ENCODE measurements around the gene TRAF3IP1.
"Not testable (repeated sequence)": the region's sequence is repeated elsewhere in the genome, so short reads cannot be mapped to it uniquely, and the experiment has no call there.

TRAF3IP1 gene

GRCh38 chr2:238427435-238428162 lies 107.3 kb downstream of the TRAF3IP1 start:
- no peak for DNase-seq (ENCODE audit: low spot score)

DNA sequence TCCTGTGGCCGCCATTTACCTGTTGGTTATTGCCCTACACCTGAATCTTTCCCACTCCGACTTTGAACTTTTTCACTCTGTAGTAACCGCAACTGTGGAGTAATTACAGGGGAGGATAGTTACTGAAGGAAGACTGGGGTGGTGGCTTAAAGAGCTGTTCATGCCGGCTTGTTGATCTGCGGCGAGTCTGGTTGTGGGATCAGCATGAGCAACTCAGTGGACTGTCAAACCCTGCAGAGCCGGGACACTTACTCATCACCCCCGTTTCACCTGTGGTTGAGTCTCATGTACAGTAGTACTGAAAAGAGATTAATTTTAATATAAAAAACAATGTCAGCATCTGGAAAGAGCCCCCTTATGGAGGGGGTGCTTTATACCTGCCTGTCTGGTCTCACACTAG lies 108.5 kb downstream of the TRAF3IP1 start:
- DNase-seq (ENCODE audit: low spot score) = no peak

DNA sequence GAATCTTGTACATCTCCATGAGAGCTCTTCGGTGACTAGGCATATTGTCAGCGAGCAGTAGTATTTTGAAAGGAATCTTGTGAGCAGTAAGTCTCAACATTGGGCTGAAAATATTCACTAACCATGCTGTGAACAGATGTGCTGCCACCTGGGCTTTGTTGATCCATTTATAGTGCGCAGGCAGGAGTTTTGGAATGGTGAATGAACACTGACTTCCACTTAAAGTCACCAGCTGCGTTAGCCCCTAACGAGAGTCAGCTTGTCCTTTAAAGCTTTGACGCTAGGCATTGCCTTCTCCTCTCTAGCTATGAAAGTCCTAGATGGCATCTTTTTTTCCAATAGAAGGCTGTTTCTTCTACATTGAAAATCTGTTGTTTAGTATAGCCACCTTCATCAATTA lies 110.5 kb downstream of the TRAF3IP1 start:
- DNase-seq (ENCODE audit: low spot score) = no peak

DNA sequence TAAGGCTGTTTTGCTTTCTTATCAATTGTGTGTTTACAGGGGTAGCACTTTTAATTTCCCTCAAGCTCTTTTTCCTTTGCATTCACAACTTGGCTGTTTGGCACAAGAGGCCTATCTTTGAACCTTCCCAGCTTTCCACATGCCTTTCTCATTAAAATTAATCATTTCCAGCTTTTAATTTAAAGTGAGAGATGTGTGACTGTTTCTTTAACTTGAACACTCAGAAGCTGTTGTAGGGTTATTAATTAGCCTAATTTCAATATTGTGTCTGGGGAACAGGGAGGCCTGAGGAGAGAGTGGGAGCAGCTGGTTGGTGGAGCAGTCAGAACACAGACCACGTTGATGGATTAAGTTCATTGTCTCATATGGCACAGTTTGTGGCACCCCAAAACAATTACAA lies 111.1 kb downstream of the TRAF3IP1 start:
- DNase-seq (ENCODE audit: low spot score) = no peak

GRCh38 chr2:238433300-238433915 lies 113.1 kb downstream of the TRAF3IP1 start:
- no peak for DNase-seq (ENCODE audit: low spot score)

GRCh38 chr2:238433941-238434845 lies 113.9 kb downstream of the TRAF3IP1 start:
- DNase-seq (ENCODE audit: low spot score) = peak; percentile 82

GRCh38 chr2:238434846-238435751 lies 114.8 kb downstream of the TRAF3IP1 start:
- DNase-seq (ENCODE audit: low spot score) = no peak

DNA sequence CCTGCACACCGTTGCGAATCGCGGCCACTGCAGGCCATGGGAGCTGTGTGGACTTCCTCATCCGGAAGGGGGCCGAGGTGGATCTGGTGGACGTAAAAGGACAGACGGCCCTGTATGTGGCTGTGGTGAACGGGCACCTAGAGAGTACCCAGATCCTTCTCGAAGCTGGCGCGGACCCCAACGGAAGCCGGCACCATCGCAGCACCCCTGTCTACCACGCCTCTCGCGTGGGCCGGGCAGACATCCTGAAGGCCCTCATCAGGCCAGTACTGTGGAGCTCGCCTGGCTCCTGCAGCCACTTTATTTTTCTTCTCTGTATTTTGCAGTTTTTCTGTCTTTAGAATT lies 115.4 kb downstream of the TRAF3IP1 start:
- DNase-seq (ENCODE audit: low spot score) = no peak

DNA sequence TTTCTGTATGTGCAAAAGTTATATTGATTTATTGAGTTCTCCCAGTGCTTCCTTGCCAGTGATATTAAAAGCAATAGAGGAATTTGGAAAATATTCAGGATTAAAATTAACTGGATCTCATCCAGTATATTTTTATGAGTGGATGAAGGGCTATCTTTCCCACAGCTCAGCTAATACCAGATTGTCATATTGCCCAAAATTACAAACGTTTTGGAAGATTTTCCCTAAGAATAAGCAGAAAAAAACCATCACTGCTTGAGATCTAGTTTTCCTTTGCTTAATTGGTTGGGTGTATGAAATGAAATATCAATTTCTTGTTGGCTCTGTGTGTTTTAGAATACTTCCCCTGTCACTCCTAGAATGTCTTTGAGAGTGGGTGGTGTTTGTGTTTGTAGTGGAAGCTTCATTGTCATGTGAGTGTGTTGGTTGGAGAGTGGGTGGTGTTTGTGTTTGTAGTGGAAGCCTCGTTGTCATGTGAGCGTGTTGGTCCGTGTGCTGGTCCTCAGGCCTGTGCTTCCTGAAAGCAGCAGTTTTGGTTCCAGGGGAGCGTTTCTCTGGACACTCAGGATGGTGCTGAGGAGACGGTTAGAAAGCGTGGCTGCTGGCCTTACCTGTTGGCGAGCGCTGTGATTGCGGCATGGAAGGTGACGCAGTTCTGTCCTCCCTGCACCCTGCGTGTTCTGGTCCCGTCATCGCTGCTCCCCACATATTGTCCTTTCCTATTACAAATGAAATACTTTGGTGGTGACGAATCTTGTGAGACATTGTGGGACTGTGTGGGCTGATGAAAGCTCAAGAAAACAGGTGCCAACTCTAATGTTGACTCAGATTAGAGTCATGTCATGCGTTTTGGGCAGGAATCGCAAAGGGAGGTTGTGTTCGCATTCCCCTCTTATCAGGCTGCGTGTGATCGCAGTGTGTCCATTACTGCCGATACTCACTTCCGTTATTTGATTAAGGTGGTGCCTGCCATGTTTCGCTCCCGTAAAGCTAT lies 118.8 kb downstream of the TRAF3IP1 start:
- peak; percentile 86 for DNase-seq (ENCODE audit: low spot score)

GRCh38 chr2:238439917-238440316 lies 119.6 kb downstream of the TRAF3IP1 start:
- DNase-seq (ENCODE audit: low spot score) = no peak

DNA sequence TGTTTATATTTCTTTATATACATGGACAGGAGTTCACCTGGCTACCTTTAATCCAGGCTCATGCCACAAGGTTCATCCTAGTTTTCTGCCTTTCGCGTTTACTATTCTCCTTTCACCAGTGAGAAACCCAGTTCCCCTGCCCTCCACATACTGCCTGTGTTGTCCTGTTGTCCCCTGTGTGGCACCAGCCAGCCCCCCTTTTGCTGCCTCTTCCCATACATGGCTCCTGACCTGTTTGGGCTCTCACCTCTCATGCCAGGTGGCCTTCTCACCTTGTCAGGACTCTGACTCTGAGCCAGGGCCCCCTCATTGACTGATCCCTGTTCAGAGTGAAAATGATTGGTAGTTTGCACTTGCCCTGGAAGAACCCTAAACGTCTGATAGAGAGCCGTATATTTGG lies 120.0 kb downstream of the TRAF3IP1 start:
- no peak for DNase-seq (ENCODE audit: low spot score)

GRCh38 chr2:238440767-238441166 lies 120.4 kb downstream of the TRAF3IP1 start:
- no peak for DNase-seq (ENCODE audit: low spot score)

DNA sequence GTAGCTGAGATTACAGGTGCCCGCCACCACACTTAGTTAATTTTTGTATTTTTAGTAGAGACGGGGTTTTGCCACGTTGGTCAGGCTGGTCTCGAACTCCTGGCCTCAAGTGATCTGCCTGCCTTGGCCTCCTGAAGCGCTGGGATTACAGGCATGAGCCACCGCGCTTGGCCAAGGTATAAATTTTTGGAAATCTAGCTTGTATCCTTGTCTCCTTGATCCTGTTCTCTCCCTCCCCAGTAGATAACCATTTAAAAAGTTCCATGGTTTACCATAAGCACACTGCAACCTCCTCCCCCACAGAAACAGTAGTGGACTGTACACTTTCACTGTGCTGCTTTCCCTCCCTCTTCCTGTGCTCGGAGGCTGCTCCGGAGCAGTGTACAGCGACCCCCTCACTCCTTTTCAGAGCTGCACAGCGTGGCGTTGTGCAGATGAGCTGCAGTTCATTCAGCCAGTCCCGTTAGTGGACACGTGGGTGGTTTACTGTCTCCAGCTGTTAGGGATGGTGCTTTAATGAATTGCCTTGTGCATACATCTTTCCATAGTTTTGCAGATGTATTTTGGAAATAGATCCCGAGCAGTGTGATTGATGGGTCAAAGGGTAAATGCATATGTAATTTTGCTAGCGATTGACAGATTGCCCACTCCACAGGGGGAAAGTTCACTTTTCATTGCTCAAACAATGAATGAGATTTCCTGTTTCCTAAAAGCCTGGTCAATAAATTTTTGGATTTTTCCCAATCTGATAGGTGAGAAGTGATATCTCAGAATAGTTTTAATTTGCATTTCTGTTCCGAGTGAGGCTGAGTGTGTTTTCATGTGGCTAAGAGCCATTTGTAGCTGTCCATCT lies 121.2 kb downstream of the TRAF3IP1 start:
- DNase-seq (ENCODE audit: low spot score) = no peak

DNA sequence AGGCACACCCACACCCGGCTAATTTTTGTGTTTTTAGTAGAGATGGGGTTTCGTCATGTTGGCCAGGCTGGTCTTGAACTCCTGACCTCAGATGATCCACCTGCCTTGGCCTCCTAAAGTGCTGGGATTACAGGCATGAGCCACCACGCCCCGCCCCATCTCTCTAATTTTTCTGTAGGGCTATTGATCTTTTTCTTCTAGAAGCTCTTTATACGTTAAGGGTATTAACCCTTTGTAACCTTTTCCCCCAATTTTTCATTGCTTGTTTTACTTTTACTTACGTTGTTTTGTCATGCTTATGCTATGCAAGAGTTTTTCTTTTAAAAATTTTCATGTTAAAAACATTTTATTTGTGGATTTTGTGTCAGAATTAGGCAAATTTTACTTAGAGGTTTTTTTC lies 121.9 kb downstream of the TRAF3IP1 start:
- not testable (repeated sequence) for DNase-seq (ENCODE audit: low spot score)

DNA sequence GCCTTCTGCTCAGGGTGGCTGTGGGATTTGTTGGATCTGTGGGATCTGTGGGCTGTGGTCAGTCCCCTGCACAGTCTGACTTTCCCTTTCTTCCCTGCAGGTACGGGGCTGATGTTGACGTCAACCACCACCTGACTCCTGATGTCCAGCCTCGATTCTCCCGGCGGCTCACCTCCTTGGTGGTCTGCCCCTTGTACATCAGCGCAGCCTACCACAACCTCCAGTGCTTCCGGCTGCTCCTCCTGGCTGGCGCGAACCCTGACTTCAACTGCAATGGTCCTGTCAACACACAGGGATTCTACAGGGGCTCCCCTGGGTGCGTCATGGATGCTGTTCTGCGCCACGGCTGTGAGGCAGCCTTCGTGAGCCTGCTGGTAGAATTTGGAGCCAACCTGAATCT lies 123.9 kb downstream of the TRAF3IP1 start:
- DNase-seq (ENCODE audit: low spot score) = no peak

DNA sequence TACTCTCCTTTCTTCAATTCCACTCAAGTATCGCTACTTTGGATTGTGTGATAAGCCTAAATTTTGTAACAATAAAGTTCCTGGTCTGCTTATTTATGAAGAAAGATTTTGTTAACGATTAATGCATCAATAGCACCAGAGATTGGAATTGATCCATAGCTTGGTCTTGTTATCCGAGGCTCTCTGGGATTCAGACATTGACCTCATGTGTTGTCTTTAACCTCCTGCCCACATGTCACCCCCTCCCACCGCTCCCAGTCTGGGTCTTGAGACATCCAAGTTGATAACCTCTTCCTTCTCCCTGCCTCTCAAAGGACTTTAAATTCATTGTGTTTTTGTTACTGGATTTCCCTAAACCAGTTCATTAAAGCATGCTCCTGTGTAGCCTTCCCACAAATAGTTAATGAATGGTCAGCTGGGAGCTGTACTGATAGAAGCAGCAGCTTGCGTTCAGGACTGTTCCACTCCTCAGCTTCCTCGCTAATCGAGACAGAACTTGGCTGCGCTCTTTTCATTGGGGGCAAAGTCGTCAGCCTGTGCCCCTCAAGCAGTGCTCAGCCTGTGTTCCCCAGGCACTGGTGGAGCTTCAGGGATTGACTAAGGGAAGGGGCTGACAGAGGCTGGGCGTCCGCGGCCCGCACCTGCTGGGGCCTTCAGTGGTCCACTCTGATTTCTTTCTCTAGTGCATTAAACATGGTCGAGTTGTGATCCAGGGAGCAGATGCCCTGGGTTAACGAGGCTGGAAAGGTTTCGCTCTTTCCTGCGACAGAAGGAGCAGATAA lies 125.3 kb downstream of the TRAF3IP1 start:
- DNase-seq (ENCODE audit: low spot score) = no peak

GRCh38 chr2:238446371-238446770 lies 126.1 kb downstream of the TRAF3IP1 start:
- DNase-seq (ENCODE audit: low spot score) = no peak

DNA sequence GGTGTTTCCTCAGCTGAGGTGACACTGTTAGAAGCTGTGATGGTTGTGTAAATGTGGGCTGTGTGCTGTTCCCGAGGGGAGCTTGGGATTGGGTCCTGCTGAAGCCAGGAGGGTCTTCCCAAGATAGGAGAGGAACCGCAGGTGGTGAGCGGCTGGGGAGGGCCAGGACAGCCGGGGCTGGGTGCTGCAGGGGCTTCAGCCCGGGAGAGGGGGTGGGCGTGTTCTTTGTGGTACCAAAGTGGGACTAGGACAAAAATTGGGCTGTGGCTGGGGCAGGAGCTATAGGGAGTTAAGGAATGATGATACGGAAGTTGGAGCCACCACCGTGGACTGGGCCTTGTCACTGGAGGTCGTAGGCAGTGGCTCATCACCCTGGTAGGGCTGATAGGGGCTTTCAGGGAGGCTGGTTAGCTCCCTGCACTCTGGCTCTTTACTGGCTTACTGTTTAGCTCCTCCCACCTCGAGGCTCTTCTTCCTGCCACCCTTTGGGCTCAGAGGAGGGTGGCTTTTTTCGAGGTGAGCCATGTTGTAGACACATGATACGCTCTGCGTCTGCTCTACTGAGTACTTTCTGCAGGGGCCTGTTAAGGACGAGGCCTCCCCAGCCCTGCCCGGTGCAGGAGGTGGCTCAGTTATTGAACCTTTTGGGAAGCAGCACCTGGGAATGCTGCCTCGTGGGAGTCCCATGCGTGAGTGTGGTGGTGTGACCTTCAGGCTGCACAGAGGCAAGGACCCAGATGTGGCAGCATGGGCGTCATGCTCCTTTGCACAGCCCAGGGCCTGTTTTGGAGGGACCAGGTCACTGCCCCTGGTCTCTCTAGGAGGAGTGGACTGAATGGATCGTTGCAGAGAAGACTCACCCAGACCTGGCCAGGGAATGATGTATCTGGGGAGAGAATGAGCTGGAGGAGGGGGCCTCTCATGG lies 128.0 kb downstream of the TRAF3IP1 start:
- no peak for DNase-seq (ENCODE audit: low spot score)

Measured in hepatic stellate cell (primary cell).